SK-N-SH treated with all-trans-retinoic acid at 6 μM for 48 hours (cell line): ENCODE results near the gene FNDC3B.

Source experiments
- ARNTL ChIP-seq: fragments of 450-650 bp; formaldehyde crosslinking; IDR thresholded peaks from 2 replicates; pipeline ENCODE4 v1.5.0; 2020; ENCODE audit warnings: low read depth, mild to moderate bottlenecking, moderate library complexity, borderline replicate concordance
- BACH2 ChIP-seq: fragments of 250-450 bp; sonication (Bioruptor Pico); IDR thresholded peaks from 2 replicates; pipeline ENCODE4 v1.9.0; 2021; ENCODE audit warnings: mild to moderate bottlenecking, borderline replicate concordance
- ISL1 ChIP-seq: fragments of 250-450 bp; sonication (Bioruptor Pico); IDR thresholded peaks from 2 replicates; pipeline ENCODE4 v2.1.2; 2022; ENCODE audit warnings: mild to moderate bottlenecking, moderate library complexity
- RARB ChIP-seq: fragments of 250-450 bp; sonication (Bioruptor Pico); IDR thresholded peaks from 2 replicates; pipeline ENCODE4 v1.8.0; 2021; ENCODE audit warnings: mild to moderate bottlenecking, moderate library complexity
- SNAI2 ChIP-seq: fragments of 250-450 bp; sonication (Bioruptor Pico); IDR thresholded peaks from 2 replicates; pipeline ENCODE4 v1.5.0; 2020; ENCODE audit warnings: mild to moderate bottlenecking, moderate library complexity
- TOX ChIP-seq: fragments of 250-450 bp; sonication (Bioruptor Pico); IDR thresholded peaks from 2 replicates; pipeline ENCODE4 v1.8.0; 2021; ENCODE audit warnings: mild to moderate bottlenecking, moderate library complexity, borderline replicate concordance
- ZFP3 ChIP-seq: fragments of 250-450 bp; sonication (Bioruptor Pico); IDR thresholded peaks from 2 replicates; pipeline ENCODE4 v1.5.0; 2020; ENCODE audit warnings: mild to moderate bottlenecking, moderate library complexity
- ZFP30 ChIP-seq: fragments of 450-650 bp; formaldehyde crosslinking; IDR thresholded peaks from 2 replicates; pipeline ENCODE4 v1.5.0; 2022; ENCODE audit warnings: mild to moderate bottlenecking, moderate library complexity
- ZNF8 ChIP-seq: fragments of 450-650 bp; formaldehyde crosslinking; IDR thresholded peaks from 2 replicates; pipeline ENCODE4 v1.5.0; 2020; ENCODE audit warnings: mild to moderate bottlenecking, moderate library complexity
- TF ChIP-seq, protein P1 (sequence below): fragments of 250-450 bp; sonication (Bioruptor Pico); IDR thresholded peaks from 2 replicates; pipeline ENCODE4 v1.5.1; 2020; ENCODE audit warnings: low read depth, mild to moderate bottlenecking, moderate library complexity

DNA sequence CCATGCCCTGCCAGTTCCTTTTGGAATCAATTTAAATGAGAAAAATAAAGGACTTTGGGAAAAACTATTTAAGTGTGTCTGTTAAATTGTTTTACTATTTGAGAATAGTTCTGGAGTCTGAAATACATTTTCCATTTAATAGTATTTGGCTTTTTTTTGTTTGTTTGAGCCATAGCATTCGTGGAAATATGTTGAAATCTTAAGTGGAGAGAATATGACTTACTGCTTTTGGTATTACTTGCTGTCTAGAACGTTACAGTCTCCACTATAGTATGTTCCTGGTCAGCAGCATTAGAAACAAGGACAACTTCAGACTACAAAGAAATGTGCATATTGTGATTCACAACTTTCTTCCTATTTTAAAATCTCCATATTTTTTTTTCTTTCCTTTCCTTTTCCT lies 229.5 kb downstream of the FNDC3B start:
- TF ChIP-seq TOX (no peak), ZFP30 (CRISPR knock-in tag) (no peak), ZFP3 (CRISPR knock-in tag) (no peak), SNAI2 (CRISPR knock-in tag) (no peak), BACH2 (CRISPR knock-in tag) (no peak), ARNTL (CRISPR knock-in tag) (no peak), ZNF8 (CRISPR knock-in tag) (no peak), RARB (CRISPR knock-in tag) (no peak), ISL1 (CRISPR knock-in tag) (no peak)
- TF ChIP-seq, protein P1, sequence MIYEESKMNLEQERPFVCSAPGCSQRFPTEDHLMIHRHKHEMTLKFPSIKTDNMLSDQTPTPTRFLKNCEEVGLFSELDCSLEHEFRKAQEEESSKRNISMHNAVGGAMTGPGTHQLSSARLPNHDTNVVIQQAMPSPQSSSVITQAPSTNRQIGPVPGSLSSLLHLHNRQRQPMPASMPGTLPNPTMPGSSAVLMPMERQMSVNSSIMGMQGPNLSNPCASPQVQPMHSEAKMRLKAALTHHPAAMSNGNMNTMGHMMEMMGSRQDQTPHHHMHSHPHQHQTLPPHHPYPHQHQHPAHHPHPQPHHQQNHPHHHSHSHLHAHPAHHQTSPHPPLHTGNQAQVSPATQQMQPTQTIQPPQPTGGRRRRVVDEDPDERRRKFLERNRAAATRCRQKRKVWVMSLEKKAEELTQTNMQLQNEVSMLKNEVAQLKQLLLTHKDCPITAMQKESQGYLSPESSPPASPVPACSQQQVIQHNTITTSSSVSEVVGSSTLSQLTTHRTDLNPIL = no peak
